ENCODE measurements around the gene MPST. TPM values are rescaled to one million over a fixed set of nuclear protein-coding genes. Genes with fewer than 3 reads are reported as not detected.

MPST gene
- total RNA-seq, 1 donor from 2014 or later = 36.9 TPM

GRCh38 chr22:37068859-37069258 is 49.3 kb downstream of the MPST start:
- Histone ChIP-seq H3K4me2 (peak overlapping the region; percentile 81), H3K27me3 (peaks cover 67% of the 10 kb centered on the region), H2AFZ (replicated peaks) (peak overlapping the region; percentile 84), H3F3A (ENCODE audit: low read depth) (no peaks in the 10 kb centered on the region), H3K4me3 (peak overlapping the region; percentile 41), H3K4me1 (no peaks in the 10 kb centered on the region), H3K36me3 (no peaks in the 10 kb centered on the region), H3K27ac (no peak overlapping the region), H3K9ac (no peak overlapping the region), H3K79me2 (ENCODE audit: low read depth) (no peaks in the 10 kb centered on the region), H3K9me3 (ENCODE audit: low read depth) (no peaks in the 10 kb centered on the region), H4K20me1 (ENCODE audit: low read depth) (peaks cover 3% of the 10 kb centered on the region)
- Mint-ChIP-seq H3K4me1 (no peaks in the 10 kb centered on the region), H3K36me3 (no peaks in the 10 kb centered on the region), H3K4me3 (no peak overlapping the region), H3K27me3 (ENCODE audit: insufficient read depth, low read depth) (peaks cover 16% of the 10 kb centered on the region), H3K9me3 (no peaks in the 10 kb centered on the region), H3K27ac (no peak overlapping the region)
- TF ChIP-seq CTCF (IDR thresholded peaks at IDR 0.05) (no peak), EZH2 (IDR thresholded peaks at IDR 0.05) (peak; percentile 69)
- DNase-seq (ENCODE audit: low spot score) = peak; percentile 76

- no peak overlapping the region for H3K27ac ChIP-seq
- no peaks in the 10 kb centered on the region for H3K9me3 Mint-ChIP-seq
- H3K9me3 ChIP-seq (ENCODE audit: low read depth) = no peaks in the 10 kb centered on the region
- no peak overlapping the region for H3K9ac ChIP-seq
- H3K4me3 Mint-ChIP-seq = no peak overlapping the region
- no peak overlapping the region for H3K27ac Mint-ChIP-seq
- peaks cover 3% of the 10 kb centered on the region for H4K20me1 ChIP-seq (ENCODE audit: low read depth)
- TF ChIP-seq EZH2 (IDR thresholded peaks at IDR 0.05) (no peak), CTCF (IDR thresholded peaks at IDR 0.05) (no peak), EZH2phosphoT487 (IDR thresholded peaks at IDR 0.05) (no peak)
- no peaks in the 10 kb centered on the region for H3K79me2 ChIP-seq (ENCODE audit: low read depth)
- H3K4me2 ChIP-seq = peak overlapping the region; percentile 81
- peaks cover 17% of the 10 kb centered on the region for H3K27me3 Mint-ChIP-seq (ENCODE audit: insufficient read depth, low read depth)
- H3K36me3 Mint-ChIP-seq = no peaks in the 10 kb centered on the region
- no peak for DNase-seq (ENCODE audit: low spot score)
- peaks cover 72% of the 10 kb centered on the region for H3K27me3 ChIP-seq
- no peak overlapping the region for H2AFZ ChIP-seq (replicated peaks)
- H3F3A ChIP-seq (ENCODE audit: low read depth) = no peaks in the 10 kb centered on the region
- H3K4me1 ChIP-seq = no peaks in the 10 kb centered on the region
- no peaks in the 10 kb centered on the region for H3K36me3 ChIP-seq
- peak overlapping the region; percentile 41 for H3K4me3 ChIP-seq
- no peaks in the 10 kb centered on the region for H3K4me1 Mint-ChIP-seq
Observed at GRCh38 chr22:37069319-37069718, 49.8 kb downstream of the MPST start.

GRCh38 chr22:37069719-37070118 is 50.2 kb downstream of the MPST start:
- no peak for DNase-seq (ENCODE audit: low spot score)
- peaks cover 19% of the 10 kb centered on the region for H3K27me3 Mint-ChIP-seq (ENCODE audit: insufficient read depth, low read depth)
- no peaks in the 10 kb centered on the region for H3K4me1 ChIP-seq
- no peak overlapping the region for H3K27ac ChIP-seq
- H3K9me3 Mint-ChIP-seq = no peaks in the 10 kb centered on the region
- no peaks in the 10 kb centered on the region for H3F3A ChIP-seq (ENCODE audit: low read depth)
- peaks cover 76% of the 10 kb centered on the region for H3K27me3 ChIP-seq
- H3K4me3 Mint-ChIP-seq = no peak overlapping the region
- H3K9ac ChIP-seq = no peak overlapping the region
- no peak overlapping the region for H3K4me2 ChIP-seq
- no peak overlapping the region for H3K27ac Mint-ChIP-seq
- H3K79me2 ChIP-seq (ENCODE audit: low read depth) = no peaks in the 10 kb centered on the region
- TF ChIP-seq EZH2phosphoT487 (IDR thresholded peaks at IDR 0.05) = no peak
- TF ChIP-seq EZH2 (IDR thresholded peaks at IDR 0.05) = no peak
- no peak for TF ChIP-seq CTCF (IDR thresholded peaks at IDR 0.05)
- H3K36me3 ChIP-seq = no peaks in the 10 kb centered on the region
- no peak overlapping the region for H2AFZ ChIP-seq (replicated peaks)
- H3K4me1 Mint-ChIP-seq = no peaks in the 10 kb centered on the region
- no peaks in the 10 kb centered on the region for H3K9me3 ChIP-seq (ENCODE audit: low read depth)
- H4K20me1 ChIP-seq (ENCODE audit: low read depth) = peaks cover 3% of the 10 kb centered on the region
- H3K4me3 ChIP-seq = no peak overlapping the region
- no peaks in the 10 kb centered on the region for H3K36me3 Mint-ChIP-seq
